Suprapubic skin (tissue), 3 donors: ENCODE data around the gene NFIL3.

Experiments used
- EP300 ChIP-seq: sonication (generic); formaldehyde crosslinking; IDR thresholded peaks from one replicate; pipeline ENCODE4 v1.6.1; 2017; ENCODE audit warnings: antibody characterized with exemption
- TF ChIP-seq, protein P1 (sequence below), 2 donors: fragments of 200-600 bp in 1 of 2; fragments of 450-650 bp in 1 of 2; sonication (generic) in 1 of 2; IDR thresholded peaks; one replicate each; pipeline ENCODE4 v1.5.1; 2016 to 2019; ENCODE audit warnings: antibody characterized with exemption in 2 of 2, mild to moderate bottlenecking in 1 of 2, moderate library complexity in 1 of 2

DNA sequence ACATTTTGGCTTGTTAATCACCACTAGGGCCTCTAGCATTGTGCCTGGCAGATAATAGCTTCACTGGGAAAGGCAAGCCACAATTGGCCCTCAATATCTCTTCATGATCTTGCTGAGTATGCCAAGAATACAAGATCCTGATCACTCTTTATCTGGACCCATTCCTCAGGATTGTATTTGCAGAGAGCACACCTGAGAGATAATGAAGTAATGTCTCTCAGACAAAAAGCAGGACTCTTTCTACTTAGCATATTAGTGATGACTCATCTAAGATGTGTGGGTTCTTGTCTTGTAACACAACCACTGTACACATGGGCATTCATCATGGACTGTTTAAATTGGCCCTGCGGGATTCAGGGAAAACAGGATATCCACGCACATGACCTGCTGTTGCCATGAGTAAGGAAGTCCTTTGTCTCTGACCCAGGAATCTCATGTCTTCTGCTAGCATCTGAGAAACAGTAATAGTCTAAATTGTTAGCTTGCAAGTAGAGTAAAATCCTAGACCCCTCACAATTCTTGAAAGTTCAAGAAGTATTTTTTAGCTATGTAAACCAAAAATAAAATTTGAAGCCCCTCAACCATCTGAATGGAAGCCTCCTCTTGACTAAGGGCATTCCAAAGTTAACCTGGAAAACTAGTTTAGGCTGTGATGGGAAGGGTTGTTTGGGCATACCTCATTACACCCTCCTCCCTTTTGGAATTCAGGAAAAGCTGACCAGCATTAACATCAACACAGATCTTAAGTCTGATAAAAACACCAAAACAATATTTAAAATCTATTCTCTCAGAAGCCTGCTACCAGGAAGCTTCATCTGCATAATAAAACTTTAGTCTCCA is 28.0 kb upstream of the NFIL3 start:
- TF ChIP-seq EP300, result no peak
- TF ChIP-seq, protein P1, sequence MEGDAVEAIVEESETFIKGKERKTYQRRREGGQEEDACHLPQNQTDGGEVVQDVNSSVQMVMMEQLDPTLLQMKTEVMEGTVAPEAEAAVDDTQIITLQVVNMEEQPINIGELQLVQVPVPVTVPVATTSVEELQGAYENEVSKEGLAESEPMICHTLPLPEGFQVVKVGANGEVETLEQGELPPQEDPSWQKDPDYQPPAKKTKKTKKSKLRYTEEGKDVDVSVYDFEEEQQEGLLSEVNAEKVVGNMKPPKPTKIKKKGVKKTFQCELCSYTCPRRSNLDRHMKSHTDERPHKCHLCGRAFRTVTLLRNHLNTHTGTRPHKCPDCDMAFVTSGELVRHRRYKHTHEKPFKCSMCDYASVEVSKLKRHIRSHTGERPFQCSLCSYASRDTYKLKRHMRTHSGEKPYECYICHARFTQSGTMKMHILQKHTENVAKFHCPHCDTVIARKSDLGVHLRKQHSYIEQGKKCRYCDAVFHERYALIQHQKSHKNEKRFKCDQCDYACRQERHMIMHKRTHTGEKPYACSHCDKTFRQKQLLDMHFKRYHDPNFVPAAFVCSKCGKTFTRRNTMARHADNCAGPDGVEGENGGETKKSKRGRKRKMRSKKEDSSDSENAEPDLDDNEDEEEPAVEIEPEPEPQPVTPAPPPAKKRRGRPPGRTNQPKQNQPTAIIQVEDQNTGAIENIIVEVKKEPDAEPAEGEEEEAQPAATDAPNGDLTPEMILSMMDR (IDR thresholded peaks at IDR 0.05), result no peak
